Posterior cingulate gyrus (tissue), 11 donors: Measurements from ENCODE around the gene KCNA4.
"Not testable (repeated sequence)": the region's sequence is repeated elsewhere in the genome, so short reads cannot be mapped to it uniquely, and the experiment has no call there.

ENCODE experiments used
- DNase-seq, 10 donors: peaks; one replicate each; pipeline versions ENCODE4 v3.0.0 to v3.0.0-alpha.2; 2020 to 2021; ENCODE audit warnings: mixed read lengths in 3 of 10
- intact Hi-C: fragments of 100-400 bp; cut with DNase I; formaldehyde crosslinking; loops from one replicate; pipeline ENCODE4 v1.15.1; 2023

Gene KCNA4

GRCh38 chr11:30000986-30001750 lies 15.7 kb downstream of the KCNA4 start:
- intact Hi-C loops = no loop called here
- DNase-seq = no peak

GRCh38 chr11:29996016-29996415 lies 20.8 kb downstream of the KCNA4 start:
- intact Hi-C loops = no loop called here
- no peak for DNase-seq

GRCh38 chr11:29989174-29989970 lies 27.5 kb downstream of the KCNA4 start:
- intact Hi-C loops = no loop called here
- DNase-seq = no peak

GRCh38 chr11:29985248-29985647 lies 31.6 kb downstream of the KCNA4 start:
- no peak for DNase-seq
- intact Hi-C loops = no loop called here

GRCh38 chr11:29984544-29984943 lies 32.3 kb downstream of the KCNA4 start:
- DNase-seq = no peak
- intact Hi-C loops = no loop called here

GRCh38 chr11:29978549-29978948 lies 38.3 kb downstream of the KCNA4 start:
- intact Hi-C loops = no loop called here
- DNase-seq = no peak

- DNase-seq, intact Hi-C loops: not testable (repeated sequence)
Measured at GRCh38 chr11:29975580-29975979, 41.2 kb downstream of the KCNA4 start.

- no peak for DNase-seq
- intact Hi-C loops = no loop called here
Measured at GRCh38 chr11:29963796-29964195, 53.0 kb downstream of the KCNA4 start.

GRCh38 chr11:29963036-29963435 lies 53.8 kb downstream of the KCNA4 start:
- intact Hi-C loops = no loop called here
- DNase-seq = no peak

GRCh38 chr11:29962243-29962642 lies 54.6 kb downstream of the KCNA4 start:
- DNase-seq = no peak
- intact Hi-C loops = no loop called here
